ENCODE data around the gene OPRL1.

Gene OPRL1

DNA sequence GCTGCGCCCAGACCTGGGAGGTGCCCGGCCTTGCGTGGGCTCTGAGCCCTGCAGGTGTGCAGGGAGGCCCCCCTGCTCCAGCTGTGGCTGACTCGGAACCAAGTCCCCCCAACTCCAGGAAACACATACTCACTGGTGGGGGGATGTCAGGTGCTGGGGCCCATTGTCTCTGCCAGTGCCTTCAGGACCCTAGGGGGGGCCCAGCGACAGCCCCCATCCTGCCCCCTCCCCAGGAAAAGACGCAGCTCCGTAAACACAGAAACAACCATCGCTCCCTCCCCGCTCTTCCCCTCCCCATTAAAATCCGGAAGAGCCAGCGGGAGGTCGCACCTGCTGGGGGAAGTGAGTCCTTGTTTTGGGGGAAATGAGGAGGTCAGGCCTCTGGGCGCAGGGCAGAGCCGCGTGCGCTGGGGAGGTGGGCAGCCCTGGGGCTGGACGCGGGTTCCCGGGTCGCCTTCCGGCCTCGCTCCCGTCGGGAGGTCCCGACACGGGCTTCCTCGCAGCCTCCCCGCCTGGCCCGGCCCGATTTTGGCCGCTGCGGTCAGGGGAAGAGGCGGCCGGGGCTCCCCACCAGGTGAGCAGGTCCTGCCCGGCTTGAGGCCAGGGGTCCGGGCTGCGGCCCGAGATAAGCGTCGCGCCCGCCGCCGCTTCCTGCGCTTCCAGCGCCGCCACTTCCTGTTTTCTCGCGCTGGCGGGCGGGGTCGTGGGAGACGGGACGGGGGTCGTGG lies 37.7 kb upstream of the OPRL1 start:
- in situ Hi-C loops (cut with MboI; ENCODE audit: low sequenced_read_pairs), result no loop called here

DNA sequence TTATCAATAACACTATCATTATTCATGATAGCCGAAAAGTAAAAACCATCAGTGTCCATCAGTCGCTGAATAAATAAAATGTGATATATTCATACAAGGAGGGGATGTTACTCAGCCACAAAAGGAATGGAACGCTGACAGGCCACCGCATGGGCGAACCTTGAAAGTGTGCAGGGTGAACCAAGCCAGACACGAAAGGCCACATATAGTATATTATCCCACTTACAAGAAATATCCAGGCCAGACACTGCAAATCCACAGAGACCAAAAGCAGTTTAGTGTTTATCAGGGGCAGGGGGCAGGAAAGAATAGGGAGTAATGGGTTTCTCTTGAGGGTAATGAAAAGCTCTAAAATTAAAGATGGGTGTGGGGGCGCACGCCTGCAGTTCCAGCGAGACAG lies 36.1 kb upstream of the OPRL1 start:
- in situ Hi-C loops (cut with MboI; ENCODE audit: low sequenced_read_pairs), result no loop called here

- in situ Hi-C loops (cut with MboI; ENCODE audit: low sequenced_read_pairs), result no loop called here
These were observed 35.2 kb upstream of the OPRL1 start for GRCh38 chr20:64044484-64045247.

GRCh38 chr20:64045346-64046011 lies 34.4 kb upstream of the OPRL1 start:
- in situ Hi-C loops (cut with MboI; ENCODE audit: low sequenced_read_pairs), result no loop called here

DNA sequence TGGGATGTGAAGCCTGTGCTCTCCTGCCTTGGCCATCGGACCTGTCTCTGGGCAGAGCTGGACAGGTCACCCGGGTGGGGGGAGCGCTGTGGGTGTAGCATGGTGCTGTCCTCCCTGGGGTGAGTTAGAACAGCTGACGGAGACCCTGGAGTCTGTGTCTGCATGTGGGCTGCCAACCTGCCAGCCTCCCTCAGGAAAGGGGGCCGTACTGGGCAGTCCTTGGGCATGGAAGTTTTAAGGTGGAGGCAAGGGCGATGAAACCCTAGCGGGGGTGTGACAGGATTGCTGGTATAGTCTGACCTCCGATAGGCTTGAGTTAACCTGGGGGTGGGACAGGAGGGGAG lies 32.9 kb upstream of the OPRL1 start:
- in situ Hi-C loops (cut with MboI; ENCODE audit: low sequenced_read_pairs), result no loop called here

GRCh38 chr20:64047968-64048401 lies 31.9 kb upstream of the OPRL1 start:
- in situ Hi-C loops (cut with MboI; ENCODE audit: low sequenced_read_pairs), result no loop called here

GRCh38 chr20:64048402-64049044 lies 31.4 kb upstream of the OPRL1 start:
- in situ Hi-C loops (cut with MboI; ENCODE audit: low sequenced_read_pairs), result no loop called here

- in situ Hi-C loops (cut with MboI; ENCODE audit: low sequenced_read_pairs), result no loop called here
These were observed 30.6 kb upstream of the OPRL1 start, which contains the start of gene SOX18 for GRCh38 chr20:64049060-64049877. Gene SOX18 (minus strand): TSS chr20:64049639. CDS start chr20:64049516, 123 bp downstream.

GRCh38 chr20:64049878-64050260 lies 30.0 kb upstream of the OPRL1 start:
- in situ Hi-C loops (cut with MboI; ENCODE audit: low sequenced_read_pairs), result no loop called here

DNA sequence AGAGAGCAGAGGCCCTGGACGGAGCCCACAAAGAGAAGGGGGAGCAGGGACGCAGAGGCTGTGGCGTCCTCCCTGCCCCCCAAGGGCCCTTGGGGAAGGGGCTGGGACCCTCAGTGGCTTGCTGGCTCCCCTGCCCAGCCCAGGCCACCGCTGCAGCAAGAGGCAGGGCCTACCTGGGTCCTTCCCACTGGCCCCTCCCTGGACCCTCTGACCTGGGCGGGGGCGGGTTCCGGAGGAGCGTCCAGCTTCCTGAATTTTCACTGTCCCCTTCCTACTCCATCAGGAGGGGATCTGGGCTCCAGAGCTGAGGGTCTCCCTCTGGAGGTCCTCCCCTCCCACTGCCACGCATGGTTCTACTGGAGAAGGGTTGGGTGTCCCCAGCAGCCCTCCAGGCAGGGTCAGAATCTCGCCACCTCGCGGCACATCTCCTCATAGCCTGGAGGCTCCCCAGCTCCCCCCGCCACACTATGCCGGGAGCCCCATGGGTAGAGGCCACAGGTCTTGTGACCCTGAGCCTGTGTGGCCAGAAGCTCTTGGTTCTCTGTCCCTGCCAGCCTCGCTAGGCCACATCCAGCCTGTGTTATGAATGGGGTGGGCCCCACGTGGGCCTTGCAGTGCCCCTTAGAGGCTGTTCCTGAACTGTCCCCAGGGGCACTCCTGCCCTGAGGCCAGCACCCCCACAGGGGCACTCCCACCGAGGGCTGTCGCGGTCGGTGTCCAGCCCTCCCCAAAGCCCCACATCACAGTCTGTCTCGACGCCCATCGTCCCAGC lies 29.4 kb upstream of the OPRL1 start:
- in situ Hi-C loops (cut with MboI; ENCODE audit: low sequenced_read_pairs), result no loop called here

DNA sequence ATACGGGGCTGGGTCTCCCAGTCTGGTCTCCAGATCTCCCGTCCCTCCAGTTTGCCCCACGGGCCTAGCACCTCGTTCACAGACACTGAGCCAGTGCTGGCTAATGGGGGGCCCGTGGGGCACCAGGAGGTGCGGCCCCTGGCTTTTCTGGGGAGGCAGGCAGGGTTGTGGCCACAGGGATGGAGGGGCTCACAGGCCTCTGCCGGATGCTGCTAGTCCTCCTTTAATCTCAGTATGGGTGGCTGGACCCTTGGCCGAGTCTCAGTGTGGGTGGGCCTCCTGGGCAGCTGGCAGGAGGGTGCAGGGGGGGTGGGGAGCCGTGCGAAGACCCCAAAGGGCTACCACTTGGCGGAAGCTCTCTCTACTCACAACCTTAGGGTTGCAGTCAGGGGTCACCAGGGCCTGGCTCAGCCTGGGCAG lies 28.8 kb upstream of the OPRL1 start:
- in situ Hi-C loops (cut with MboI; ENCODE audit: low sequenced_read_pairs), result no loop called here

DNA sequence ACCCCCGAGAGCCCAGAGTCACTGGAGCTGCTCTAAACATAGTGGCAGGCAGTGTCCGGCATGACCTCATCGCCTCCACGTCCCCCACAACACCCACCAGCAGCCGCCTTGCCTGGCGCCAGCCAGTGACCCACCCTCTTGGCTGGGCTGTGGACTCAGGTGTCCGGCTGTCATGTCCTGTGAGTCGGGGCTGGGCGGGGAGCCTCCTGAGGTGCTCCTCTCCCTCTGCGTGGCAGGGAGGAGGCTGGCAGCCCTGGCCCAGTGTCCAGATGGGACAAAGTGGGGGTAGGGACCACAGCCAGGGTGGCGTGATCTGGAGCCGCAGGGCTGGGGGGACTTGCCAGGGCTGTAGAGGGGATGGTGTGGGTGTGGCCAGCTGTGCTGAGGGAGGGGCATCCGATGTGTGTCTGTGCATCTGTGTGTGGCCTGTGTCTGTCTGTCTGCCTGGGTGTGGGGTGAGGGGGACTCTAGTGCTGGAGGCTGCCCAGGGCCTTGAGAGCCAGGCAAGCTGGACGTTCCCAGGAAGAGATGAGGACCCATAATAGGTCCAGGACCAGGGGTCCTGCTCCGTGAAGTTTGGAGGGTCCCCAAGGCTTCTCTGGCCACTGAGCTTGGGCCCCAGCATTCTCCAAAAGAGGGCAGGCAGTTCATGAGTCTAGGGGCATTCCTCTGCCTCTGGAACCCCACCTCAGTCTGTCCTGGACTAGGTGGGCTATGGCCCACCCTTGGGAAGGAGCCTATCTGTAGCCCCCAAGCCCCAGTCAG lies 28.1 kb upstream of the OPRL1 start:
- in situ Hi-C loops (cut with MboI; ENCODE audit: low sequenced_read_pairs), result no loop called here

DNA sequence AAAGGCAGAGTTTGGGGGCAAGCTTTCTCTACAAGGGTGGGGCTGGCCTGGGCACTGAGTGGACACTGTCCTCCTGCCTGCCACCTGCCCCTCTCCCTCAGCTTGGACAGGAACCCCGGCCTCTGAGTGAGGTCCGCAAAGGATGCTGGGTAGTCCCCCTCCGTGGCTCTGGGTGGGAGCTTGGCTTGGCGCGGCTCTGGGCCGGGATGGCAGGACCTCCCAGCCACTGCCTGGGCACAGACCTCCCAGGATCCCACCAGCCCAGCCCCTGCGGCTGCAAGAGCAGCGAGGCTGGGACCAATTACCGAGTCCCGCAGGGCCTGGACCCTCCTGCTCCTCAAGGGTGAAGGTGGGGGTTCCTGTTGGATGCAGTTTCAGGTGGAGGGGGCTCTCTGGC lies 27.6 kb upstream of the OPRL1 start:
- in situ Hi-C loops (cut with MboI; ENCODE audit: low sequenced_read_pairs), result no loop called here

DNA sequence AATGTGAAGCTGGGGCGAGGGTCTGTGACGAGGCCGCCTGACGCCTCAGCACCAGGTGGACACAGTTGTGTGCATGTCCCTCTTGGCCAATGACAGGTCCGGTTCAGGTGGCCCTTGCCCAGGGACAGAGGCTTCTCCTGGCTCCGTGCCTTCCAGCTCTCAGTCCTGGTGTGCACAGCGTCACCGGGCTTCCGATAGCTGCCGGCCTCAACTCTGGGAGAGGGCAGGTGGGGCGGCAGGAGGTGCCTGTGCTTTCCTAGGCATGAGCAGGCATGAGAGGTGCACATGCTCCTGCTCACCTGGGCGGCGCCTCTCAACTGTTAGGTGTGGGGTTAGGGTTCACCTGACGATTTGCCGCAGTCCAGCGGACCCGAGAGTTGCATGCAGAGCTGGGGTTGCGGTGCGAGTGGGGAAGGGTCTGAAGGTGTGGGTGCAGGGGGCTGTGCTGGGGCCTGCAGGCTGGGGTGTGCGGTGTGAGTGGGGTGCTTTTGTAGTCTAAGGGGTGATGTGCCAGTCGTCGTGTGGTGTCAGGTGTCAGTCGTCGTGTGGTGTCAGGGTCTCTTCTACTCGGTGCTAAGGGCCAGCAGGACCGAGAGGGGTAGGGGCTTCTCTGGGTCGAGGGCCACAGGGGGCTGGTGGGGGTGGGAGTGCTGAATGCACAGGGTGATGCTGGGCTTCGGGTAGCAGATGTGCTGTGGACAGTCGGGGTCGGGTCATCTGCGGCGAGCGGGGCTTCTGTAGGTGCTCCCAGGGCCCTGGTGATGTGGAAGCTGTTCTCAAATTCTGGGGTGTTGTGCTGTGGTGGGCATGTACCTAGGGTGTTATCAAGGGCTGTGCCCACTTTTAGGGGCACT lies 26.7 kb upstream of the OPRL1 start:
- in situ Hi-C loops (cut with MboI; ENCODE audit: low sequenced_read_pairs), result no loop called here

DNA sequence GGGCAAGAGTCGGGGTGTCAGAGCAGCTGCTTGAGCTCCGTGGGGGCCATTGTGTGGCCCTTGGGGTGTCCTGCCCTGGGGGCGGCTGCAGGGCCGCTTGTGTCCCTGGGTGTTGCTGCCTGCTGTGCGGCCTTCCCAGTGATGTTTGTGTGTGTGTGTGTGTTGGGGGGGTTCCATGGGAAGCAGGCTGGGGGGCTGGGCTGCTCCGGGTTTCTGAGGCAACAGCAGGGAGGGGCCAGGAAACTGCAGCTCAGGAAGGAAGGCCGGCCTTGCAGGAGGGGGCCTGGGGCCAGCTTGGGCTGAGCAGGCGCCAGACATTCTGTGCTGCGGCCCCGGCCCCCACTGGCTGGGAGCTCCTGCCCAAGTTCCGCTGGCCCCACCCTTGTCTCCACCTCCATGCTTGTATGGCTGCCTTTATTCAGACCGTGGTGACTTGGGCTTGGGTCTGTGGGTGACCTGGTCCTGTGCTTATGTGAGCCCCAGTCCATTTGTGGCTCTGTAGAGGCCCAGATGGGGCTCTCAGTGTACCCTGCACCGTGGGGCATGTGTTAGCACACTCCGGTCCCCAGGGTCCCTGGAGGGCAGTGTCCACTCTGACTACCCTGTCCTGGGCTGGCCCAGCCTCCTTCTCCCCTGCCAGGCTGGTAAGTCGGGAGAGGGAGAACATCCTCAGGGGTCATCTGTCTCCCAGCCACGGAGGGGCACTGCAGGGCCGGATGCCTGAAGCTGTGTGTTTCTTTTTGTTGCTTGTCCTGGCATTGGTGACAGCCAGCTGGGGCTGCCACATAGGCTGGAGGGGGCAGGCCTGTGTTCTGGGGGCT lies 25.8 kb upstream of the OPRL1 start:
- in situ Hi-C loops (cut with MboI; ENCODE audit: low sequenced_read_pairs), result no loop called here

- in situ Hi-C loops (cut with MboI; ENCODE audit: low sequenced_read_pairs), result no loop called here
These were observed 24.4 kb upstream of the OPRL1 start for GRCh38 chr20:64055396-64055892.

Measured in HL-60/S4 treated with phorbol 12-myristate 13-acetate at 8.2 ng/mL for 4 days and 3 days (cell line).